Prostate gland (tissue), 2 donors: ENCODE measurements around the gene TMEM150B. TPM values are rescaled to one million over a fixed set of nuclear protein-coding genes. Genes with fewer than 3 reads are reported as not detected.

Source experiments
- DNase-seq: peaks from one replicate; pipeline ENCODE4 v3.0.0-alpha.2; 2019; ENCODE audit warnings: low spot score
- H3K27ac ChIP-seq, 2 donors: fragments of 200-600 bp; sonication (generic); 2 replicates each; pipeline ENCODE4 v1.5.1; 2017 to 2019
- H3K27me3 ChIP-seq: fragments of 200-600 bp; sonication (generic); replicated peaks from 2 replicates; pipeline ENCODE4 v1.5.1; 2019; ENCODE audit not compliant: insufficient read depth
- H3K36me3 ChIP-seq, 2 donors: fragments of 200-600 bp; sonication (generic); 1 replicate in 1 of 2; 2 replicates in 1 of 2; pipeline versions ENCODE4 v1.5.1 to v1.8.1; 2017 to 2019
- H3K4me1 ChIP-seq: fragments of 200-600 bp; sonication (generic); replicated peaks from 2 replicates; pipeline ENCODE4 v1.5.1; 2019
- H3K4me3 ChIP-seq, 2 donors: fragments of 200-600 bp; sonication (generic); 2 replicates each; pipeline ENCODE4 v1.5.1; 2017 to 2019
- H3K9me3 ChIP-seq: fragments of 200-600 bp; sonication (generic); 2 replicates; pipeline ENCODE4 v1.5.1; 2017
- POLR2A ChIP-seq: fragments of 450-650 bp; IDR thresholded peaks from one replicate; pipeline ENCODE4 v1.6.1; 2016; ENCODE audit warnings: antibody characterized with exemption, mild to moderate bottlenecking
- POLR2AphosphoS5 ChIP-seq: sonication (generic); formaldehyde crosslinking; IDR thresholded peaks from one replicate; pipeline ENCODE4 v1.6.1; 2017; ENCODE audit warnings: antibody characterized with exemption
- WGBS: methylation state at CpG from one replicate; pipeline ENCODE4 v1.1.5; 2018; 5-methylcytosine and 5-hydroxymethylcytosine counted together
- intact Hi-C: fragments of 100-400 bp; cut with DNase I; formaldehyde crosslinking; loops from one replicate; pipeline ENCODE4 v1.14.2; 2022
- total RNA-seq, 2 donors: library from RNA; depleted of rRNA; stranded (reverse); fragments of >200 nt; gene quantifications; one replicate each; pipeline ENCODE4 v1.1.0, GENCODE V29; 2016
- TF ChIP-seq, protein P1 (sequence below), 4 experiments: fragments of 200-600 bp in 2 of 4; fragments of 450-650 bp in 2 of 4; sonication (generic) in 2 of 4; IDR thresholded peaks; 1 replicate in 3 of 4; 2 replicates in 1 of 4; pipeline ENCODE4 v1.5.1; 2016 to 2019; ENCODE audit warnings: antibody characterized with exemption in 4 of 4, mild to moderate bottlenecking in 2 of 4, moderate library complexity in 2 of 4

The TMEM150B gene
- total RNA-seq, 2 donors from 2014 or later: not detected

GRCh38 chr19:55297267-55297666 lies 27.9 kb downstream of the TMEM150B start:
- Histone ChIP-seq H3K9me3 (no peaks in the 10 kb centered on the region), H3K27ac (no peak overlapping the region), H3K36me3 (no peaks in the 10 kb centered on the region), H3K27me3 (no peaks in the 10 kb centered on the region), H3K4me1 (no peaks in the 10 kb centered on the region), H3K4me3 (no peak overlapping the region)
- TF ChIP-seq, protein P1, sequence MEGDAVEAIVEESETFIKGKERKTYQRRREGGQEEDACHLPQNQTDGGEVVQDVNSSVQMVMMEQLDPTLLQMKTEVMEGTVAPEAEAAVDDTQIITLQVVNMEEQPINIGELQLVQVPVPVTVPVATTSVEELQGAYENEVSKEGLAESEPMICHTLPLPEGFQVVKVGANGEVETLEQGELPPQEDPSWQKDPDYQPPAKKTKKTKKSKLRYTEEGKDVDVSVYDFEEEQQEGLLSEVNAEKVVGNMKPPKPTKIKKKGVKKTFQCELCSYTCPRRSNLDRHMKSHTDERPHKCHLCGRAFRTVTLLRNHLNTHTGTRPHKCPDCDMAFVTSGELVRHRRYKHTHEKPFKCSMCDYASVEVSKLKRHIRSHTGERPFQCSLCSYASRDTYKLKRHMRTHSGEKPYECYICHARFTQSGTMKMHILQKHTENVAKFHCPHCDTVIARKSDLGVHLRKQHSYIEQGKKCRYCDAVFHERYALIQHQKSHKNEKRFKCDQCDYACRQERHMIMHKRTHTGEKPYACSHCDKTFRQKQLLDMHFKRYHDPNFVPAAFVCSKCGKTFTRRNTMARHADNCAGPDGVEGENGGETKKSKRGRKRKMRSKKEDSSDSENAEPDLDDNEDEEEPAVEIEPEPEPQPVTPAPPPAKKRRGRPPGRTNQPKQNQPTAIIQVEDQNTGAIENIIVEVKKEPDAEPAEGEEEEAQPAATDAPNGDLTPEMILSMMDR (IDR thresholded peaks at IDR 0.05): no peak
- no peak for TF ChIP-seq POLR2A
- no peak for TF ChIP-seq POLR2AphosphoS5
- no peak for DNase-seq
- 94% methylated on average over 10 of the region's 10 CpGs for WGBS
- intact Hi-C loops: no loop called here

DNA sequence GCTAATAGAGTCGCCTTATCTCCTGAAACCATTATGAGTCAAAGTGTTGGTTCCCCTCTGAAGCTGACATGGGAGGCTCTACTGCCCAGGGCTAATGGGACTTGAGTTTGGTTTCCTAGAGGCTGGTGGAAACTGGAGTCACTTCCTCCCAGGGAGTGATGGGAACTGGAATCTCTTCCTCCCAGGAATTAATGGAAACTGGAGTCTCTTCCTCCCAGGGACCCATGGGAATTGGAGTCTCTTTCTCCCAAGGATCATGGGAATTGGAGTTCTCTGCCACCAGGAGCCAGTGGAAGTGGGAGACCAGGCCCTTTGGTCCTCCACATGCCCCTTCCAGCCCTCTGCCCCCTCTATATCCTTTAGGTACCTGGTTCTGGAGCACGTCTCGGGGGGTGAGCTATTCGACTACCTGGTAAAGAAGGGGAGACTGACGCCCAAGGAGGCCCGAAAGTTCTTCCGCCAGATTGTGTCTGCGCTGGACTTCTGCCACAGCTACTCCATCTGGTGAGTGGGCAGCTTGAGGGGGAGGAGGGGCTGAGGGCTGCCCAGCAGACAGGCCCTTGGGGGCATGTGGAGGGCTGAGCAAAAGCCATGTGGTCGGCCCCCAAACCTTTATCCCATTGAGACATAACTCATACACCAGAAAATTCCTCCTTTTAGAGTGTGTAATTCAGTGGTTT lies 35.9 kb downstream of the TMEM150B start:
- Histone ChIP-seq H3K9me3 (no peaks in the 10 kb centered on the region), H3K4me1 (no peaks in the 10 kb centered on the region), H3K4me3 (no peak overlapping the region), H3K27ac (no peak overlapping the region), H3K27me3 (no peaks in the 10 kb centered on the region), H3K36me3 (no peaks in the 10 kb centered on the region)
- WGBS: 91% methylated on average over 9 of the region's 9 CpGs
- intact Hi-C loops: loop anchor here (10.0 kb wide), 1 partner anchor 216 kb away; no protein-coding TSS in a partner anchor
- TF ChIP-seq POLR2AphosphoS5 (no peak), POLR2A (no peak)
- TF ChIP-seq, protein P1 (IDR thresholded peaks at IDR 0.05): no peak
- DNase-seq: no peak

GRCh38 chr19:55287361-55288079 lies 37.6 kb downstream of the TMEM150B start:
- no peaks in the 10 kb centered on the region for H3K9me3 ChIP-seq
- H3K4me3 ChIP-seq: no peak overlapping the region
- H3K27ac ChIP-seq: no peak overlapping the region
- intact Hi-C loops: loop anchor here (10.0 kb wide), 1 partner anchor 217 kb away; no protein-coding TSS in a partner anchor
- DNase-seq: no peak
- H3K36me3 ChIP-seq: no peaks in the 10 kb centered on the region
- no peak for TF ChIP-seq POLR2A
- no peak for TF ChIP-seq POLR2AphosphoS5
- TF ChIP-seq, protein P1 (IDR thresholded peaks at IDR 0.05): no peak
- 90% methylated on average over 17 of the region's 21 CpGs for WGBS
- no peaks in the 10 kb centered on the region for H3K4me1 ChIP-seq
- no peaks in the 10 kb centered on the region for H3K27me3 ChIP-seq

DNA sequence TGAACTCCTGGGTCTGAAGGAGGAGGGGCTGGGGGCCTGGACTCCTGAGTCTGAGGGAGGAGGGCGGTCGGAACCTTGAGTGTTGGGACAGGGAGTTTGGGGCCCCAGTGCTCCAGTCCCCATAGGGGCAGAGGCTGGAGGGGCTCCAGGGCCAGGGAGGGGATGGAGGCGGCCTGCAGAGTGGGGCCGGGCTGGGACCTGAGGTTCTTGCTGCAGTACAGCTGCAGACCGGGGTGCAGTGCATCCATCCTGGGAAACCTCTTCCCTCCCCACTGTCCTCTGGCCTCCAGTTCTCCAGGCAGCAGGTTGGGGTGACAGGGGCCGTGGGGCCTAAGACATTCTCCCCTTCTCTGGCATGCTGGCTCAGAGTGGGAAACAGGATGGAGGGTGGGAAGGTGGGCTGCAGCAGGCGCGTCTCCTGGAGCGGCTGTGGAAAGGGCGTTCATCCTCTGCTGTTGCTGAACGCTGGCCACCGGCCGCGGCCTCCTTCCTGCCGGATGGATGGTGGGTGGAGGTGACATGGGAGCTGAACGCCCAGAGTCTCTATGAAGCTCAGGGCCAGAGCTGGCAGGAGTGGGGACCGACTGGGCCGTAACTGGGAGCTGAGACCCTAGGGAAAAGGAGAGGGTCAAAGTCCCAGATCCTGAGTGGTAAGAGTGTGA lies 39.8 kb downstream of the TMEM150B start:
- Histone ChIP-seq H3K27ac (no peak overlapping the region), H3K36me3 (no peaks in the 10 kb centered on the region), H3K4me1 (no peaks in the 10 kb centered on the region), H3K9me3 (no peaks in the 10 kb centered on the region), H3K4me3 (no peak overlapping the region), H3K27me3 (no peaks in the 10 kb centered on the region)
- intact Hi-C loops: loop anchor here (10.0 kb wide), 1 partner anchor 219 kb away; no protein-coding TSS in a partner anchor
- 32% methylated on average over 18 of the region's 18 CpGs for WGBS
- no peak for DNase-seq
- no peak for TF ChIP-seq POLR2A
- TF ChIP-seq, protein P1 (IDR thresholded peaks at IDR 0.05): no peak
- TF ChIP-seq POLR2AphosphoS5: no peak
